ENCODE data around the gene CEACAM6. TPM values are rescaled to one million over a fixed set of nuclear protein-coding genes. Genes with fewer than 3 reads are reported as not detected.
A peak's percentile ranks its signal among the peaks of the same experiment; 100 is the strongest.
"Not testable (repeated sequence)": the region's sequence is repeated elsewhere in the genome, so short reads cannot be mapped to it uniquely, and the experiment has no call there.

The CEACAM6 gene
- total and polyA plus RNA-seq, 10 donors, result 0.27 to 14.8 (median 1.0) TPM

GRCh38 chr19:41746593-41747227 lies 8.6 kb upstream of the CEACAM6 start:
- no peak overlapping the region for H3K4me3 ChIP-seq
- peaks cover 0 to 52% (median 11%) of the 10 kb centered on the region in 6 donors for H3K4me1 ChIP-seq
- 18 to 20% (median 19%) methylated on average over 11 of the region's 11 CpGs for WGBS, 5 donors
- peaks cover 0 to 60% (median 0%) of the 10 kb centered on the region in 7 donors for H3K27me3 ChIP-seq (replicated peaks in 1 of 7)
- no peak for DNase-seq
- TF ChIP-seq POLR2A (IDR thresholded peaks at IDR 0.05), result no peak
- peak in 6 of 11 experiments; percentile 24 to 48 (median 41) for TF ChIP-seq CTCF (IDR thresholded peaks at IDR 0.05 in 8 of 11, conservative IDR thresholded peaks at IDR 0.05 in 3 of 11)
- TF ChIP-seq POLR2AphosphoS5 (IDR thresholded peaks at IDR 0.05), result no peak
- no peaks in the 10 kb centered on the region for H3K36me3 ChIP-seq
- H3K9me3 ChIP-seq, result no peaks in the 10 kb centered on the region
- H3K27ac ChIP-seq, result peak overlapping the region in 5 of 8 donors; percentile 50 to 80 (median 65)
- intact Hi-C loops (cut with DNase I; ENCODE audit: low total_unique reads), result no loop called here

- H3K27ac ChIP-seq, result no peak overlapping the region
- H3K4me3 ChIP-seq, result no peak overlapping the region
- TF ChIP-seq CTCF (IDR thresholded peaks at IDR 0.05 in 8 of 11, conservative IDR thresholded peaks at IDR 0.05 in 3 of 11) (no peak), POLR2A (IDR thresholded peaks at IDR 0.05) (no peak), POLR2AphosphoS5 (IDR thresholded peaks at IDR 0.05) (no peak)
- H3K36me3 ChIP-seq, result no peaks in the 10 kb centered on the region
- H3K4me1 ChIP-seq, result peaks cover 0 to 56% (median 11%) of the 10 kb centered on the region in 6 donors
- no peaks in the 10 kb centered on the region for H3K9me3 ChIP-seq
- peaks cover 0 to 64% (median 0%) of the 10 kb centered on the region in 7 donors for H3K27me3 ChIP-seq (replicated peaks in 1 of 7)
- WGBS, 5 donors, result 57 to 80% (median 71%) methylated on average over 3 of the region's 3 CpGs
- intact Hi-C loops (cut with DNase I; ENCODE audit: low total_unique reads), result no loop called here
- DNase-seq, result no peak
Observed at GRCh38 chr19:41748012-41748411, 7.3 kb upstream of the CEACAM6 start.

- Histone ChIP-seq H3K27me3 (replicated peaks in 1 of 7) (peaks cover 0 to 66% (median 0%) of the 10 kb centered on the region in 7 donors), H3K4me1 (peaks cover 0 to 48% (median 6%) of the 10 kb centered on the region in 6 donors)
- H3K36me3 ChIP-seq, H3K9me3 ChIP-seq, H3K4me3 ChIP-seq, H3K27ac ChIP-seq, DNase-seq: not testable (repeated sequence)
- WGBS, 5 donors, result 53 to 76% (median 65%) methylated on average over 4 to 8 of the region's 10 CpGs
- intact Hi-C loops (cut with DNase I; ENCODE audit: low total_unique reads), result loop anchor here (5.0 kb wide), 1 partner anchor 37 kb away; no protein-coding TSS in a partner anchor
Observed at GRCh38 chr19:41750248-41751134, 4.8 kb upstream of the CEACAM6 start.

GRCh38 chr19:41753159-41753558 lies 2.2 kb upstream of the CEACAM6 start:
- intact Hi-C loops (cut with DNase I; ENCODE audit: low total_unique reads), result loop anchor here (5.0 kb wide), 1 partner anchor 34 kb away; no protein-coding TSS in a partner anchor
- H3K27me3 ChIP-seq (replicated peaks in 1 of 7), result peaks cover 0 to 45% (median 0%) of the 10 kb centered on the region in 7 donors
- 9 to 14% (median 10%) methylated on average over 12 of the region's 12 CpGs for WGBS, 5 donors
- peaks cover 0 to 41% (median 0%) of the 10 kb centered on the region in 6 donors for H3K4me1 ChIP-seq
- DNase-seq, result peak; percentile 92
- TF ChIP-seq POLR2AphosphoS5 (IDR thresholded peaks at IDR 0.05) (no peak), POLR2A (IDR thresholded peaks at IDR 0.05) (no peak), CTCF (IDR thresholded peaks at IDR 0.05 in 8 of 11, conservative IDR thresholded peaks at IDR 0.05 in 3 of 11) (peak; percentile 48 to 90 (median 73))
- no peaks in the 10 kb centered on the region for H3K9me3 ChIP-seq
- peak overlapping the region in 1 of 8 donors; percentile 28 for H3K27ac ChIP-seq
- no peak overlapping the region for H3K4me3 ChIP-seq
- H3K36me3 ChIP-seq, result no peaks in the 10 kb centered on the region

Data from spleen (tissue), 11 donors.